Stimulated activated naive B cell treated with anti-CD40 and anti-IgM and Interleukin-4, amounts not matched to agents 10 μg/mL and 1 μg/mL and 100 μg/mL, for 72 hours (primary cell): ENCODE results near the gene TM2D1.
"Not testable (repeated sequence)": the region's sequence is repeated elsewhere in the genome, so short reads cannot be mapped to it uniquely, and the experiment has no call there.

Experiments
- ATAC-seq, 2 donors: fragments of 150-1000 bp; cut with Tn5 transposase; replicated peaks; 2 replicates each; pipeline ENCODE4 v1.10.0; 2021; ENCODE audit warnings: moderate library complexity in 1 of 2
- DNase-seq: peaks from one replicate; pipeline ENCODE4 v3.0.0; 2021
- H3K27ac Mint-ChIP-seq: one replicate; pipeline ENCODE4 v1.8.0; 2022; ENCODE audit warnings: mild to moderate bottlenecking, mixed read lengths
- H3K27me3 Mint-ChIP-seq, 2 donors: one replicate each; pipeline ENCODE4 v1.8.0; 2022; ENCODE audit warnings: mixed read lengths in 2 of 2
- H3K36me3 Mint-ChIP-seq, 2 donors: one replicate each; pipeline ENCODE4 v1.8.0; 2022; ENCODE audit warnings: mixed read lengths in 2 of 2, mild to moderate bottlenecking in 1 of 2
- H3K4me1 Mint-ChIP-seq, 2 donors: one replicate each; pipeline ENCODE4 v1.8.0; 2022; ENCODE audit warnings: mixed read lengths in 2 of 2, mild to moderate bottlenecking in 1 of 2
- H3K4me3 Mint-ChIP-seq, 2 donors: one replicate each; pipeline ENCODE4 v1.8.0; 2022; ENCODE audit warnings: mild to moderate bottlenecking in 2 of 2, mixed read lengths in 2 of 2, moderate library complexity in 1 of 2
- H3K9me3 Mint-ChIP-seq, 2 donors: one replicate each; pipeline ENCODE4 v1.8.0; 2022; ENCODE audit warnings: mixed read lengths in 2 of 2, mild to moderate bottlenecking in 1 of 2

TM2D1 gene

GRCh38 chr1:61741711-61742619 is 17.0 kb upstream of the TM2D1 start, which contains the start of gene PATJ:
PATJ (plus strand) TSS chr1:61742480; CDS start chr1:61762893, 20,413 bp downstream.
- DNase-seq = peak; percentile 43
- no peaks in the 10 kb centered on the region for H3K9me3 Mint-ChIP-seq
- peak within 1 kb of the TSS; percentile 89 for H3K27ac Mint-ChIP-seq
- peaks cover 7 to 19% of the 10 kb centered on the region in 2 donors for H3K4me1 Mint-ChIP-seq
- no peaks in the 10 kb centered on the region for H3K27me3 Mint-ChIP-seq
- peak; percentile 87 to 89 for ATAC-seq
- no peaks in the 10 kb centered on the region for H3K36me3 Mint-ChIP-seq
- H3K4me3 Mint-ChIP-seq = peak within 1 kb of the TSS; percentile 88 to 89

- H3K27me3 Mint-ChIP-seq = no peaks in the 10 kb centered on the region
- DNase-seq = no peak
- no peak overlapping the region for H3K27ac Mint-ChIP-seq
- peaks cover 4 to 13% of the 10 kb centered on the region in 2 donors for H3K4me1 Mint-ChIP-seq
- ATAC-seq = no peak
- no peaks in the 10 kb centered on the region for H3K36me3 Mint-ChIP-seq
- H3K9me3 Mint-ChIP-seq = no peaks in the 10 kb centered on the region
- peak overlapping the region; percentile 17 to 89 for H3K4me3 Mint-ChIP-seq
These were observed 16.1 kb upstream of the TM2D1 start for GRCh38 chr1:61740751-61741700.

GRCh38 chr1:61732726-61733125 is 7.8 kb upstream of the TM2D1 start:
- H3K4me3 Mint-ChIP-seq = no peak overlapping the region
- no peak for DNase-seq
- H3K27ac Mint-ChIP-seq = no peak overlapping the region
- no peaks in the 10 kb centered on the region for H3K27me3 Mint-ChIP-seq
- no peak for ATAC-seq
- no peaks in the 10 kb centered on the region for H3K36me3 Mint-ChIP-seq
- H3K4me1 Mint-ChIP-seq = peaks cover 5 to 9% of the 10 kb centered on the region in 2 donors
- peaks cover 0 to 2% of the 10 kb centered on the region in 2 donors for H3K9me3 Mint-ChIP-seq

DNA sequence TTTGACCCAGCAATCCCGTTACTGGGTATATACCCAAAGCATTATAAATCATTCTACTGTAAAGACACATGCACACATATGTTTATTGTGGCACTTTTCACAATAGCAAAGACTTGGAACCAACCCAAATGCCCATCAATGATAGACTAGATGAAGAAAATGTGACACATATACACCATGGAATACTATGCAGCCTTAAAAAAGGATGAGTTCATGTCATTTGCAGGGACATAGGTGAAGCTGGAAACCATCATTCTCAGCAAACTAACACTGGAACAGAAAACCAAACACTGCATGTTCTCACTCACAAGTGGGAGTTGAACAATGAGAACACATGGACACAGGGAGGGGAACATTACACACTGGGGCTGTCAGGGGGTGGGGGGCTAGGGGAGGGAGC is 5.7 kb upstream of the TM2D1 start:
- DNase-seq, H3K27ac Mint-ChIP-seq, H3K36me3 Mint-ChIP-seq, ATAC-seq, H3K9me3 Mint-ChIP-seq, H3K4me3 Mint-ChIP-seq, H3K27me3 Mint-ChIP-seq: not testable (repeated sequence)
- H3K4me1 Mint-ChIP-seq = peaks cover 5 to 11% of the 10 kb centered on the region in 2 donors

GRCh38 chr1:61727544-61727943 is 2.6 kb upstream of the TM2D1 start:
- no peak overlapping the region for H3K4me3 Mint-ChIP-seq
- H3K9me3 Mint-ChIP-seq = peaks cover 0 to 2% of the 10 kb centered on the region in 2 donors
- peaks cover 10% of the 10 kb centered on the region in 2 donors for H3K4me1 Mint-ChIP-seq
- no peak for ATAC-seq
- H3K27me3 Mint-ChIP-seq = no peaks in the 10 kb centered on the region
- no peak overlapping the region for H3K27ac Mint-ChIP-seq
- DNase-seq = no peak
- H3K36me3 Mint-ChIP-seq = peaks cover 2 to 8% of the 10 kb centered on the region in 2 donors

DNA sequence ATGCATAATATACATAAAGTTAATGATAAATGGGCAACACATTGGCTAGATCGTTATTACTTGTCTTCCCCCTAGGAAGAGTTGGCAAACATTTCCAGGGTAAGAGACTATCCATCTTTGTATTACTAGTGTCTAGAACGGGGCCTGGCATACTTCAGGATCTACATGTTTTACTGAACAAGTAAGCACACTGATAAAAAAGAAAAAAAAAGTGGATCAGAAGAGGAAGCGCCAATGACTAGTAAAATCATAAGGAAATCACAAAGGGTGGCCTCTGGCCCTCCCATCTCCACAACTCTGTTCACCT is 482 bp downstream of the TM2D1 start:
- Mint-ChIP-seq H3K9me3 (no peaks in the 10 kb centered on the region), H3K27ac (peak overlapping the region; percentile 100), H3K4me3 (peak overlapping the region; percentile 95 to 99), H3K27me3 (no peaks in the 10 kb centered on the region), H3K36me3 (peaks cover 6 to 12% of the 10 kb centered on the region in 2 donors), H3K4me1 (peaks cover 10 to 17% of the 10 kb centered on the region in 2 donors)
- no peak for DNase-seq
- ATAC-seq = no peak

DNA sequence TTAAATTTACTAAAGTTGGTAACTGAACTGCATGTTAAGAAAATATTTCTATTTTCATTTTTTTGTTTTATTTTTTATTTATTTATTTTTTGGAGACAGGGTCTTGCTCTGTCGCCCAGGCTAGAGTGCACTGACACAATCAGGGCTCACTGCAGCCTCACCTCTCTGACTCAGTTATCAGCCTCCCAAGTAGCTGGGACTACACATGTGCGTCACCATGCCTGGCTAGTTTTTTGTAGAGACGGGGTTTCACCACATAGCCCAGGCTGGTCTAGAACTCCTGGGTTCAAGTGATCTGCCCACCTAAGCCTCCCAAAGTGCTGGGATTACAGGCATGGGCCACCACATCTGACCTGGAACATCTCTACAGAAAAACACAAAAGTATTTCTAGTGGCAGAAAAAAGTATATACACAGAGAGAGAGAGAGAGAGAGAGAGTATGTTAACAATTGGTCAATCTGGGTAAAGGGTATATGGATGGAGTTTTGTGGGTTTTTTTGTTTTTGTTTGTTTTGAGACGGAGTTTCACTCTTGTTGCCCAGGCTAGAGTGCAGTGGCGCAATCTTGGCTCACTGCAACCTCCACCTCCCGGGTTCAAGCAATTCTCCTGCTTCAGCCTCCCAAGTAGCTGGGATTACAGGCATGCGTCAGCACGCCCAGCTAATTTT is 5.8 kb downstream of the TM2D1 start:
- not testable (repeated sequence) for H3K27ac Mint-ChIP-seq, ATAC-seq, H3K9me3 Mint-ChIP-seq, DNase-seq, H3K27me3 Mint-ChIP-seq, H3K4me3 Mint-ChIP-seq
- H3K4me1 Mint-ChIP-seq = peaks cover 9 to 31% of the 10 kb centered on the region in 2 donors
- peaks cover 17 to 31% of the 10 kb centered on the region in 2 donors for H3K36me3 Mint-ChIP-seq

DNA sequence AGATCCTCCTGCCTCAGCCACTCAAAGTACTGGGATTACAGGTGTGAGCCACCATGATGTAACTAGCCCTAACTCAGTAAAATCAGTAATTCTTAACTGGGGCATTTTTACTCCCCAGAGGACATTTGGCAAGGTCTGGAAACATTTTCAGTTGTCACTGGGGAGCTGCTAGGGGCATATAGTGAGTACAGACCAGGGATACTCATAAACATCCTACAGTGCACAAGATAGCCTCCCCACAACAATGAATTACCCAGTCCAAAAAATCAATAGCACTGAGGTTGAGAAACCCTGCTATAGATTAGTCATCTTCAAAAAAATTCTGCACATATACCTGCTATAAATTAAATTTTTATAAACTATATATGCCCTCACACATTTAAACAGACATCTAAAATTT is 13.0 kb downstream of the TM2D1 start:
- ATAC-seq (peak in 1 of 2 donors; percentile 20), DNase-seq (no peak)
- Mint-ChIP-seq H3K27ac (no peak overlapping the region), H3K27me3 (no peaks in the 10 kb centered on the region), H3K4me1 (peaks cover 0 to 5% of the 10 kb centered on the region in 2 donors), H3K36me3 (peaks cover 25 to 27% of the 10 kb centered on the region in 2 donors), H3K4me3 (no peak overlapping the region), H3K9me3 (no peaks in the 10 kb centered on the region)

DNA sequence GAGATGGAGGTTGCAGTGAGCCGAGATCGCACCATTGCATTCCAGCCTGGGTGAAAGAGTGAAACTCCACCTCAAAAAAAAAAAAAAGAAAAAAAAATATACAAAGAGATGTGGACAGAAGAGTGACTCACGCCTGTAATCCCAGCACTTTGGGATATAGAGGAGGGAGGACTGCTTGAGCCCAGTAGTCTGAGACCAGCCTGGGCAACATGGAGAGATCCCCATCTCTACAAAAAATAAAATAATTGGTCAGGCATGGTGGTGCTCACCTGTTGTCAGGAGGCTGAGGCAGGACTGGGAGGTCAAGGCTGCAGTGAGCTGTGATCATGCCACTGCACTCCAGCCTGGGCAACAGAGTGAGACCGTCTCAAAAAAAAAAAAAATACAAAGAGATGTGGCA is 13.7 kb downstream of the TM2D1 start:
- peaks cover 25 to 30% of the 10 kb centered on the region in 2 donors for H3K36me3 Mint-ChIP-seq
- not testable (repeated sequence) for H3K4me3 Mint-ChIP-seq, H3K27me3 Mint-ChIP-seq, ATAC-seq, DNase-seq, H3K4me1 Mint-ChIP-seq, H3K27ac Mint-ChIP-seq, H3K9me3 Mint-ChIP-seq

GRCh38 chr1:61709908-61710289 is 15.0 kb downstream of the TM2D1 start:
- Mint-ChIP-seq H3K27ac (no peak overlapping the region), H3K9me3 (no peaks in the 10 kb centered on the region), H3K36me3 (peaks cover 28 to 34% of the 10 kb centered on the region in 2 donors), H3K4me1 (peaks cover 0 to 5% of the 10 kb centered on the region in 2 donors), H3K27me3 (no peaks in the 10 kb centered on the region), H3K4me3 (no peak overlapping the region)
- ATAC-seq = no peak
- DNase-seq = no peak

- Mint-ChIP-seq H3K36me3 (peaks cover 24 to 37% of the 10 kb centered on the region in 2 donors), H3K9me3 (no peaks in the 10 kb centered on the region), H3K4me1 (peaks cover 0 to 5% of the 10 kb centered on the region in 2 donors), H3K4me3 (no peak overlapping the region), H3K27ac (no peak overlapping the region), H3K27me3 (no peaks in the 10 kb centered on the region)
- ATAC-seq (no peak), DNase-seq (no peak)
These were observed 15.7 kb downstream of the TM2D1 start for GRCh38 chr1:61708953-61709907.

DNA sequence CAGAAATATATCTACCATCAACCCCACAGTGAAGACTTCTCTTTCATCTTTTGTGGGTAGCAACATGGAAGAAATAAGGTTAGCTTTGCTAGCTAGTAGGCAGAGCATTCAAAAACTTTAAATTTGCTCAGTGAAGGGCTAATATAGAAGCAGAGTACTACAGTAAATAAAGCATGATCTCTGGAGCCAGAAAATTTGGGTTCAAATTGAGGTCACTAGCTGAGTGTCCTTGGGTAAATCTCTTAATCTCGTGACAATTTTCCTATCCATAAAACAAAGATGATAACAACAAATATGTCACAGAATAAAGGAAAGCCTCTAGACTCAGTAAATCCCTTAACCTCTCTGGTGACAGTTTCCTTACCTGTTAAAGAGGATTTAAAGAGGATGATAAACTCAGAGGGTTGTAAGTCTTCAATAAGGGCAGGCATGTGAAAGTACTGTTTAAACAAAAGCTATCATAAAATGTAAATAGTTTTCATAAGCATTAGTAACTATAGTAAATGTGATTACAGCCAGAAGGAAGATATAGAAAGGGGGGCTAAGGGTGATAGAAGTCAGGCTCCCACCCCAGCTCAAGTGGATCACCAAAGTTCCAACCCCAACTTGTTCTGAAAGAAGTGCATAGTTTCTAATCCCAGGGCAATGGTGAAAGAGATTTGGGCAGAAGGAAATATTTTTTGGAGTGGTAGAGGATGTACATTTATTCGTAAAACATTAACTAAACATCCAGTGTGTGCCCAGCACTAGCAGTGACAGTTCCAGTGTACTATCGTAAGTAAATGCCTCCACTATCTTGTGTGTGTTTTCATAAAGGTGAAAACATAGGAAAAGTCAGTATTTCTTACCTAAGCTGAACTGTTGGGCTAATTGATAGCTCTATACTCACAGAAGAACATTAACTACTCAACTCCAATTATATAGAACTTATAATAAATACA is 24.8 kb downstream of the TM2D1 start:
- ATAC-seq (no peak), DNase-seq (no peak)
- Mint-ChIP-seq H3K36me3 (peaks cover 25 to 53% of the 10 kb centered on the region in 2 donors), H3K9me3 (no peaks in the 10 kb centered on the region), H3K27ac (no peak overlapping the region), H3K4me3 (no peak overlapping the region), H3K4me1 (no peaks in the 10 kb centered on the region), H3K27me3 (no peaks in the 10 kb centered on the region)
